SK-N-SH (cell line): ENCODE results near the gene LAMP5. TPM values are rescaled to one million over a fixed set of nuclear protein-coding genes. Genes with fewer than 3 reads are reported as not detected.

Experiments used
- CTCF ChIA-PET: fragments of 300-600, 350-600 bp; formaldehyde crosslinking; extraction: SDS; loops from one replicate; lab custom pipeline; 2021; lab: Yijun Ruan, JAX
- POLR2A ChIA-PET: fragments of 350-600 bp; sonication (Branson Sonifier 250); formaldehyde crosslinking; extraction: SDS; loops from one replicate; lab custom pipeline; 2020; ENCODE audit warnings: antibody characterized with exemption, inconsistent platforms; lab: Yijun Ruan, JAX
- DNase-seq: peaks from one replicate; pipeline ENCODE4 v3.0.0; 2012
- H2AFZ ChIP-seq: fragments of 200-600 bp; sonication (generic); 2 replicates; pipeline ENCODE4 v1.8.1; 2016; ENCODE audit warnings: antibody characterized with exemption, mild to moderate bottlenecking, low read depth
- H3F3A ChIP-seq: fragments of 200-600 bp; sonication (generic); replicated peaks from 2 replicates; pipeline ENCODE3; 2016; ENCODE audit warnings: antibody characterized with exemption, mild to moderate bottlenecking; ENCODE audit not compliant: insufficient read depth
- H3K27ac ChIP-seq, 2 experiments: fragments of 200-500 bp in 1 of 2; fragments of 200-600 bp in 1 of 2; sonication (Bioruptor generic) in 1 of 2; sonication (generic), shearing (Covaris generic) in 1 of 2; 2 replicates each; pipeline versions ENCODE4 v1.5.1 to v1.6.1; 2014 to 2016; ENCODE audit warnings: low read depth in 2 of 2, inconsistent platforms in 1 of 2, low read length in 1 of 2, mild to moderate bottlenecking in 1 of 2, mixed read lengths in 1 of 2
- H3K27me3 ChIP-seq: fragments of 200-600 bp; sonication (generic), shearing (Covaris generic); 2 replicates; pipeline ENCODE4 v1.6.1; 2016; ENCODE audit warnings: mixed run types; ENCODE audit not compliant: insufficient read depth
- H3K36me3 ChIP-seq, 2 experiments: fragments of 200-500 bp in 1 of 2; fragments of 200-600 bp in 1 of 2; sonication (Bioruptor generic) in 1 of 2; sonication (generic) in 1 of 2; replicated peaks in 1 of 2; 2 replicates each; pipeline versions ENCODE3 to v1.5.1; 2014 to 2016; ENCODE audit warnings: low read length in 1 of 2, mild to moderate bottlenecking in 1 of 2; ENCODE audit not compliant: insufficient read depth in 2 of 2, control insufficient read depth in 1 of 2
- H3K4me1 ChIP-seq, 2 experiments: fragments of 200-500 bp in 1 of 2; fragments of 200-600 bp in 1 of 2; sonication (Bioruptor generic) in 1 of 2; sonication (generic), shearing (Covaris generic) in 1 of 2; 2 replicates each; pipeline versions ENCODE4 v1.5.1 to v1.6.1; 2014 to 2016; ENCODE audit warnings: low read depth in 1 of 2, low read length in 1 of 2, mixed run types in 1 of 2; ENCODE audit not compliant: insufficient read depth in 2 of 2, control insufficient read depth in 1 of 2
- H3K4me2 ChIP-seq: fragments of 200-600 bp; sonication (generic), shearing (Covaris generic); 2 replicates; pipeline ENCODE4 v1.6.1; 2017; ENCODE audit warnings: mixed run types
- H3K4me3 ChIP-seq, 2 experiments: fragments of 200-500 bp in 1 of 2; fragments of 200-600 bp in 1 of 2; sonication (Bioruptor generic) in 1 of 2; sonication (generic), shearing (Covaris generic) in 1 of 2; 2 replicates each; pipeline versions ENCODE4 v1.5.1 to v1.8.1; 2014 to 2016; ENCODE audit warnings: low read depth in 2 of 2, inconsistent platforms in 1 of 2, low read length in 1 of 2, mild to moderate bottlenecking in 1 of 2, mixed read lengths in 1 of 2, moderate library complexity in 1 of 2
- H3K79me2 ChIP-seq: fragments of 200-600 bp; sonication (generic); 2 replicates; pipeline ENCODE4 v1.8.1; 2017; ENCODE audit warnings: mild to moderate bottlenecking; ENCODE audit not compliant: insufficient read depth
- H3K9ac ChIP-seq: fragments of 200-600 bp; sonication (generic); 2 replicates; pipeline ENCODE4 v1.6.1; 2017; ENCODE audit warnings: mixed run types
- H3K9me2 ChIP-seq: fragments of 200-600 bp; sonication (generic); 2 replicates; pipeline ENCODE4 v1.6.1; 2017; ENCODE audit warnings: mixed run types
- H3K9me3 ChIP-seq: fragments of 200-600 bp; sonication (generic); 2 replicates; pipeline ENCODE4 v1.6.1; 2017; ENCODE audit warnings: mixed run types, mild to moderate bottlenecking, moderate library complexity
- H4K20me1 ChIP-seq: fragments of 200-600 bp; sonication (generic); 2 replicates; pipeline ENCODE4 v1.6.1; 2017; ENCODE audit warnings: mild to moderate bottlenecking, mixed run types; ENCODE audit not compliant: insufficient read depth
- CTCF ChIP-seq: fragments of 200-600 bp; sonication (generic); IDR thresholded peaks from 2 replicates; pipeline ENCODE4 v1.6.1; 2017; ENCODE audit warnings: antibody characterized with exemption, mild to moderate bottlenecking, moderate library complexity
- ELF1 ChIP-seq: IDR thresholded peaks from 2 replicates; pipeline ENCODE4 v1.4.0; 2012
- EP300 ChIP-seq, 2 experiments: IDR thresholded peaks; 2 replicates each; pipeline versions ENCODE4 v1.4.0 to v1.6.1; 2012; ENCODE audit warnings: borderline replicate concordance in 1 of 2, low read depth in 1 of 2, low read length in 1 of 2
- EZH2phosphoT487 ChIP-seq: fragments of 200-600 bp; sonication (generic); IDR thresholded peaks from 2 replicates; pipeline ENCODE4 v1.6.1; 2017; ENCODE audit warnings: low read depth, mixed run types, mild to moderate bottlenecking, antibody characterized with exemption, moderate library complexity, borderline replicate concordance
- FOSL2 ChIP-seq: IDR thresholded peaks from 2 replicates; pipeline ENCODE4 v1.4.0; 2012; ENCODE audit warnings: low read depth, mild to moderate bottlenecking, moderate library complexity, borderline replicate concordance
- GATA2 ChIP-seq: sonication (generic); formaldehyde crosslinking; IDR thresholded peaks from 2 replicates; pipeline ENCODE4 v1.5.0; 2020; ENCODE audit warnings: mild to moderate bottlenecking, missing genetic modification reagents
- JUND ChIP-seq: IDR thresholded peaks from 2 replicates; pipeline ENCODE4 v1.4.0; 2012
- MXI1 ChIP-seq: IDR thresholded peaks from 2 replicates; pipeline ENCODE4 v1.6.1; 2012; ENCODE audit warnings: mild to moderate bottlenecking, low read depth, low read length, improper control_type of control experiment
- NRF1 ChIP-seq: IDR thresholded peaks from 2 replicates; pipeline ENCODE4 v1.6.1; 2012; ENCODE audit warnings: low read depth, mild to moderate bottlenecking, low read length
- PBX3 ChIP-seq: IDR thresholded peaks from 2 replicates; pipeline ENCODE4; 2012
- RAD21 ChIP-seq: IDR thresholded peaks from 2 replicates; pipeline ENCODE4 v1.6.1; 2012; ENCODE audit warnings: mild to moderate bottlenecking, low read length
- RFX5 ChIP-seq: IDR thresholded peaks from 2 replicates; pipeline ENCODE4 v1.6.1; 2012; ENCODE audit warnings: mild to moderate bottlenecking, improper control_type of control experiment, low read length
- RXRA ChIP-seq: IDR thresholded peaks from 2 replicates; pipeline ENCODE4 v1.4.0; 2012; ENCODE audit warnings: low read depth, mild to moderate bottlenecking, borderline replicate concordance
- TAF1 ChIP-seq: IDR thresholded peaks from 2 replicates; pipeline ENCODE4 v1.6.1; 2012; ENCODE audit warnings: low read depth, mild to moderate bottlenecking, low read length, moderate library complexity, borderline replicate concordance
- TEAD4 ChIP-seq: IDR thresholded peaks from 2 replicates; pipeline ENCODE4 v1.4.0; 2012; ENCODE audit warnings: mild to moderate bottlenecking, borderline replicate concordance; ENCODE audit not compliant: insufficient read depth
- USF2 ChIP-seq: fragments of 150-350 bp; IDR thresholded peaks from 2 replicates; pipeline ENCODE4 v1.6.1; 2017; ENCODE audit warnings: antibody characterized with exemption, low read length, low read depth, borderline replicate concordance
- YY1 ChIP-seq: IDR thresholded peaks from 2 replicates; pipeline ENCODE4 v1.4.0; 2012; ENCODE audit warnings: low read depth, mild to moderate bottlenecking
- ZBTB33 ChIP-seq: IDR thresholded peaks from 2 replicates; pipeline ENCODE4 v1.4.0; 2012; ENCODE audit warnings: low read depth, borderline replicate concordance
- WGBS: methylation state at CpG from one replicate; pipeline ENCODE4 v1.1.6; 2017; ENCODE audit warnings: low lambda C conversion rate; 5-methylcytosine and 5-hydroxymethylcytosine counted together
- polyA plus RNA-seq, 3 experiments: library from polyadenylated mRNA; depleted of rRNA; stranded (reverse); fragments of >200 nt; gene quantifications; 2 replicates each; pipeline ENCODE4 v1.2.3, GENCODE V29; 2012

The LAMP5 gene
- polyA plus RNA-seq, 1 of the 3 experiments (the other 2 are of a cell fraction), result 4.8 TPM

GRCh38 chr20:9575836-9576235, 61.4 kb downstream of the LAMP5 start (continued):
- TF ChIP-seq CTCF, result no peak
- no peak for TF ChIP-seq USF2
- no peak for TF ChIP-seq ELF1

GRCh38 chr20:9576695-9577094, 62.3 kb downstream of the LAMP5 start:
- H3F3A ChIP-seq, result no peaks in the 10 kb centered on the region
- no peaks in the 10 kb centered on the region for H3K36me3 ChIP-seq
- H3K4me2 ChIP-seq, result no peak overlapping the region
- POLR2A ChIA-PET, result no interaction called here
- no peak overlapping the region for H3K9ac ChIP-seq
- H3K27me3 ChIP-seq, result no peaks in the 10 kb centered on the region
- H2AFZ ChIP-seq, result no peak overlapping the region
- no peaks in the 10 kb centered on the region for H4K20me1 ChIP-seq
- CTCF ChIA-PET, result interaction anchor here (1.8 kb wide), 1 partner anchor 9 kb away, joined by 6 read pairs; no protein-coding TSS in a partner anchor
- no peaks in the 10 kb centered on the region for H3K79me2 ChIP-seq
- TF ChIP-seq JUND, result no peak
- TF ChIP-seq ZBTB33, result no peak
- no peak for TF ChIP-seq EP300 (IDR thresholded peaks at IDR 0.05; ENCODE audit: borderline replicate concordance in 1 of 2, low read depth in 1 of 2, low read length in 1 of 2)
- no peak for TF ChIP-seq GATA2
- no peak for TF ChIP-seq NRF1
- TF ChIP-seq FOSL2, result no peak
- no peaks in the 10 kb centered on the region for H3K9me3 ChIP-seq
- peaks cover 0 to 17% of the 10 kb centered on the region in 2 experiments; a peak in 2 of 4 replicates for H3K4me1 ChIP-seq
- H3K27ac ChIP-seq, result no peak overlapping the region
- WGBS, result 88% methylated on average over 4 of the region's 4 CpGs
- H3K9me2 ChIP-seq, result no peaks in the 10 kb centered on the region
- H3K4me3 ChIP-seq, result no peak overlapping the region
- DNase-seq, result no peak

GRCh38 chr20:9577397-9577796, 63.0 kb downstream of the LAMP5 start:
- no peaks in the 10 kb centered on the region for H3K79me2 ChIP-seq
- ChIA-PET CTCF (interaction anchor here (1.8 kb wide), 1 partner anchor 8 kb away, joined by 6 read pairs; no protein-coding TSS in a partner anchor), POLR2A (no interaction called here)
- H3K4me2 ChIP-seq, result no peak overlapping the region
- 85% methylated on average over 7 of the region's 7 CpGs for WGBS
- H3K36me3 ChIP-seq, result no peaks in the 10 kb centered on the region
- H3F3A ChIP-seq, result no peaks in the 10 kb centered on the region
- no peak overlapping the region for H3K9ac ChIP-seq
- no peak overlapping the region for H3K27ac ChIP-seq
- no peaks in the 10 kb centered on the region for H4K20me1 ChIP-seq
- no peak overlapping the region for H2AFZ ChIP-seq
- H3K4me1 ChIP-seq, result peaks cover 0 to 12% of the 10 kb centered on the region in 2 experiments; a peak in 2 of 4 replicates
- no peaks in the 10 kb centered on the region for H3K27me3 ChIP-seq
- no peak overlapping the region for H3K4me3 ChIP-seq
- DNase-seq, result no peak
- H3K9me3 ChIP-seq, result no peaks in the 10 kb centered on the region
- H3K9me2 ChIP-seq, result no peaks in the 10 kb centered on the region
- TF ChIP-seq RAD21 (no peak), EZH2phosphoT487 (no peak), YY1 (no peak), GATA2 (no peak), MXI1 (no peak), RXRA (no peak), JUND (no peak), TAF1 (no peak), TEAD4 (no peak), PBX3 (no peak), RFX5 (no peak)
